Measurements from ENCODE around the gene MSI2.
A peak's percentile ranks its signal among the peaks of the same experiment; 100 is the strongest.
"Not testable (repeated sequence)": the region's sequence is repeated elsewhere in the genome, so short reads cannot be mapped to it uniquely, and the experiment has no call there.

Gene MSI2

GRCh38 chr17:57294101-57294500 lies 37.8 kb downstream of the MSI2 start:
- DNase-seq: no peak

GRCh38 chr17:57294629-57295501 lies 38.5 kb downstream of the MSI2 start:
- DNase-seq: peak; percentile 67

- DNase-seq: no peak
Observed at GRCh38 chr17:57295526-57296023, 39.3 kb downstream of the MSI2 start.

GRCh38 chr17:57296231-57296630 lies 39.9 kb downstream of the MSI2 start:
- DNase-seq: no peak

GRCh38 chr17:57299176-57299575 lies 42.9 kb downstream of the MSI2 start:
- DNase-seq: no peak

GRCh38 chr17:57300592-57300991 lies 44.3 kb downstream of the MSI2 start:
- DNase-seq: not testable (repeated sequence)

GRCh38 chr17:57302690-57303465 lies 46.6 kb downstream of the MSI2 start:
- DNase-seq: no peak

- DNase-seq: no peak
Observed at GRCh38 chr17:57305144-57305728, 48.9 kb downstream of the MSI2 start.

GRCh38 chr17:57305908-57306504 lies 49.7 kb downstream of the MSI2 start:
- no peak for DNase-seq

GRCh38 chr17:57308543-57309186 lies 52.3 kb downstream of the MSI2 start:
- no peak for DNase-seq

GRCh38 chr17:57309479-57309878 lies 53.2 kb downstream of the MSI2 start:
- no peak for DNase-seq

GRCh38 chr17:57311281-57312216 lies 55.2 kb downstream of the MSI2 start:
- no peak for DNase-seq

GRCh38 chr17:57312242-57312641 lies 55.9 kb downstream of the MSI2 start:
- DNase-seq: no peak

GRCh38 chr17:57313097-57313835 lies 56.9 kb downstream of the MSI2 start:
- no peak for DNase-seq

- DNase-seq: no peak
Observed at GRCh38 chr17:57315061-57316015, 59.0 kb downstream of the MSI2 start.

GRCh38 chr17:57316361-57316760 lies 60.0 kb downstream of the MSI2 start:
- DNase-seq: no peak

GRCh38 chr17:57317079-57317478 lies 60.8 kb downstream of the MSI2 start:
- DNase-seq: no peak

- no peak for DNase-seq
Observed at GRCh38 chr17:57318913-57319312, 62.6 kb downstream of the MSI2 start.

GRCh38 chr17:57319806-57320205 lies 63.5 kb downstream of the MSI2 start:
- DNase-seq: no peak

Data from CD4-positive, alpha-beta T cell treated with Interleukin-6 for 4 hours (primary cell).